ENCODE results near the gene GMDS. TPM values are rescaled to one million over a fixed set of nuclear protein-coding genes. Genes with fewer than 3 reads are reported as not detected.

Gene GMDS
- total and polyA plus RNA-seq, 4 donors: 7.3 to 28.3 (median 16.1) TPM

DNA sequence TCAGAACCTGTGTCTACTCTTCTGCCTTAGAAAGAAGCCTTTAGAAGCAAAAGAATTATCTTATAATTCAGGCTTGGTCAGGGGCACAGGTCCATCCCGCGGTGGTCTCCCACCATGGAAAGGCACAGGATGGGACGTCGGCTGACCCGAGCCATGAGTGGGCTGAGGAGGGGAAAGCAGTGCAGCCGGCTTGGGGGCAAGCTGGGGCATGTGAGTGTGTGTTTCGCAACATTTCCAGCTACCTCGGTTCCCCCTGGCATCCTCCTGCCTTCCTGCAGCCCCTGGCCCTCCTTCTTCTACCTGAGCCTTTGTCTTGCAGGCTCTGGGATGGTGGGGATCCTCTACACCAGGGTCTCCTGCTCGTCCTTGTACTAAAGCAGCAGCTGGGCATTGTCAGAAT lies 664.8 kb downstream of the GMDS start:
- H3K27ac ChIP-seq (ENCODE audit: low read depth in 1 of 2, low read length in 1 of 2): no peak overlapping the region
- H3K36me3 ChIP-seq (ENCODE audit: control insufficient read depth in 4 of 4, insufficient read depth in 4 of 4, low read length in 4 of 4): no peaks in the 10 kb centered on the region
- H3K4me3 ChIP-seq: no peak overlapping the region
- DNase-seq (no peak), ATAC-seq (ENCODE audit: insufficient read depth, low FRiP score) (no peak)
- 76 to 77% methylated on average over 9 of the region's 9 CpGs for WGBS, 2 donors
- peaks cover 0 to 9% (median 2%) of the 10 kb centered on the region in 5 donors for H3K4me1 ChIP-seq (ENCODE audit: control insufficient read depth in 5 of 5, insufficient read depth in 5 of 5, low read length in 5 of 5)
- peaks cover 0 to 4% (median 0%) of the 10 kb centered on the region in 4 donors for H3K9me3 ChIP-seq (ENCODE audit: control insufficient read depth in 4 of 4, insufficient read depth in 3 of 4, low read length in 3 of 4)
- TF ChIP-seq, protein P1, sequence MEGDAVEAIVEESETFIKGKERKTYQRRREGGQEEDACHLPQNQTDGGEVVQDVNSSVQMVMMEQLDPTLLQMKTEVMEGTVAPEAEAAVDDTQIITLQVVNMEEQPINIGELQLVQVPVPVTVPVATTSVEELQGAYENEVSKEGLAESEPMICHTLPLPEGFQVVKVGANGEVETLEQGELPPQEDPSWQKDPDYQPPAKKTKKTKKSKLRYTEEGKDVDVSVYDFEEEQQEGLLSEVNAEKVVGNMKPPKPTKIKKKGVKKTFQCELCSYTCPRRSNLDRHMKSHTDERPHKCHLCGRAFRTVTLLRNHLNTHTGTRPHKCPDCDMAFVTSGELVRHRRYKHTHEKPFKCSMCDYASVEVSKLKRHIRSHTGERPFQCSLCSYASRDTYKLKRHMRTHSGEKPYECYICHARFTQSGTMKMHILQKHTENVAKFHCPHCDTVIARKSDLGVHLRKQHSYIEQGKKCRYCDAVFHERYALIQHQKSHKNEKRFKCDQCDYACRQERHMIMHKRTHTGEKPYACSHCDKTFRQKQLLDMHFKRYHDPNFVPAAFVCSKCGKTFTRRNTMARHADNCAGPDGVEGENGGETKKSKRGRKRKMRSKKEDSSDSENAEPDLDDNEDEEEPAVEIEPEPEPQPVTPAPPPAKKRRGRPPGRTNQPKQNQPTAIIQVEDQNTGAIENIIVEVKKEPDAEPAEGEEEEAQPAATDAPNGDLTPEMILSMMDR (IDR thresholded peaks at IDR 0.05; ENCODE audit: control extremely low read depth, extremely low read depth): no peak
- peaks cover 0 to 3% (median 0%) of the 10 kb centered on the region in 3 donors for H3K27me3 ChIP-seq (ENCODE audit: control insufficient read depth in 3 of 3, insufficient read depth in 3 of 3, low read length in 2 of 3)
- no peak overlapping the region for H3K9ac ChIP-seq (ENCODE audit: insufficient read depth in 1 of 2, low read length in 2 of 2)

DNA sequence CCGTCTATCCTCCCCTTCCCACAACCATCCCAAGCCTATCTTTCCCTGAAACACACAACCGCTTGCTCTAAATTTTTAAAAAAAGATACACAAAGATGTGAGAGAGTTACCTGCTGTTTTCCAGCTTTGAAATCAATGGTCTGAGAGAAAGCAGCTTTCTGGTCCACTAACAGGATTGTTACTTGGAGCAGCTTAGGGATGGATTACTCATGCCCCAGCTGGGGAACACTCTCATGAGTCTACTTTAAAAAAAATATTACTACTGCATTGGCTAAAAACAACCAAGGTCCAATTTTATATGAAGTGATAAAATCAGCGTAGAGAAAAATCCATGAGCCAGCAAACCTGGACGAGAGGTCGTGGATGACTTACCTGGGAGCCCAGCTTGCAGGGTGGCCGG lies 665.3 kb downstream of the GMDS start:
- TF ChIP-seq, protein P1 (IDR thresholded peaks at IDR 0.05; ENCODE audit: control extremely low read depth, extremely low read depth): no peak
- WGBS, 2 donors: 92 to 97% methylated on average over 6 of the region's 6 CpGs
- Histone ChIP-seq H3K36me3 (ENCODE audit: control insufficient read depth in 4 of 4, insufficient read depth in 4 of 4, low read length in 4 of 4) (no peaks in the 10 kb centered on the region), H3K9me3 (ENCODE audit: control insufficient read depth in 4 of 4, insufficient read depth in 3 of 4, low read length in 3 of 4) (peaks cover 0 to 4% (median 0%) of the 10 kb centered on the region in 4 donors), H3K27me3 (ENCODE audit: control insufficient read depth in 3 of 3, insufficient read depth in 3 of 3, low read length in 2 of 3) (peaks cover 0 to 3% (median 0%) of the 10 kb centered on the region in 3 donors), H3K4me1 (ENCODE audit: control insufficient read depth in 5 of 5, insufficient read depth in 5 of 5, low read length in 5 of 5) (peaks cover 0 to 13% (median 2%) of the 10 kb centered on the region in 5 donors), H3K27ac (ENCODE audit: low read depth in 1 of 2, low read length in 1 of 2) (no peak overlapping the region), H3K4me3 (no peak overlapping the region), H3K9ac (ENCODE audit: insufficient read depth in 1 of 2, low read length in 2 of 2) (no peak overlapping the region)
- ATAC-seq (ENCODE audit: insufficient read depth, low FRiP score) (no peak), DNase-seq (no peak)

DNA sequence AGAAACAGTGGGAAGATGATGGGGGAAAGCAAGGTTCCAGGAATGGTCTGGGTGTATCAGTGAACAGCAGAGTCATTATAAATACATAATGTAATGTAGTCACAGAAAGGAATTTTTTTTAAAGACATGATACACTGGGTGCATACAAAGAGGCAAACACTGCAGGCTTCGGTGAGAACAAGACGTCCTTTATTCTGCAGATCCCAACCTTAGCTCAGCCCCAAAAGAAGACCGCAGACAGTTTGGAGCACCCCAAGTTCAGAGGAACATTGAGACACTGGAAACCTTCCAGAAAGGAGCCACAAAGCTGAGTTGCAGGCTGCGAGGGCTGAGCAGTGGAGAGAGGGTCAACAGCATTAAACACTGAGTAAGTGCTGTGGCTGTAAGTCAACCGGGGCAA lies 666.3 kb downstream of the GMDS start:
- TF ChIP-seq, protein P1 (IDR thresholded peaks at IDR 0.05; ENCODE audit: control extremely low read depth, extremely low read depth): no peak

More for the DNA sequence above, 666.3 kb downstream of the GMDS start:
- no peak overlapping the region for H3K4me3 ChIP-seq
- no peak overlapping the region for H3K27ac ChIP-seq (ENCODE audit: low read depth in 1 of 2, low read length in 1 of 2)
- no peak overlapping the region for H3K9ac ChIP-seq (ENCODE audit: insufficient read depth in 1 of 2, low read length in 2 of 2)
- ATAC-seq (ENCODE audit: insufficient read depth, low FRiP score) (no peak), DNase-seq (no peak)
- peaks cover 0 to 3% (median 0%) of the 10 kb centered on the region in 3 donors for H3K27me3 ChIP-seq (ENCODE audit: control insufficient read depth in 3 of 3, insufficient read depth in 3 of 3, low read length in 2 of 3)
- peaks cover 0 to 23% (median 3%) of the 10 kb centered on the region in 5 donors for H3K4me1 ChIP-seq (ENCODE audit: control insufficient read depth in 5 of 5, insufficient read depth in 5 of 5, low read length in 5 of 5)
- 79 to 90% methylated on average over 5 of the region's 5 CpGs for WGBS, 2 donors
- no peaks in the 10 kb centered on the region for H3K36me3 ChIP-seq (ENCODE audit: control insufficient read depth in 4 of 4, insufficient read depth in 4 of 4, low read length in 4 of 4)
- peaks cover 0 to 4% (median 0%) of the 10 kb centered on the region in 4 donors for H3K9me3 ChIP-seq (ENCODE audit: control insufficient read depth in 4 of 4, insufficient read depth in 3 of 4, low read length in 3 of 4)

Data from lung (tissue), 12 donors.